Measurements from ENCODE around the gene PASK.

PASK gene

GRCh38 chr2:241088376-241088775 lies 60.9 kb downstream of the PASK start:
- DNase-seq (ENCODE audit: insufficient read length, low spot score): no peak
- FAIRE-seq: no peak

GRCh38 chr2:241087420-241088268 lies 61.6 kb downstream of the PASK start:
- FAIRE-seq: no peak
- no peak for DNase-seq (ENCODE audit: insufficient read length, low spot score)

DNA sequence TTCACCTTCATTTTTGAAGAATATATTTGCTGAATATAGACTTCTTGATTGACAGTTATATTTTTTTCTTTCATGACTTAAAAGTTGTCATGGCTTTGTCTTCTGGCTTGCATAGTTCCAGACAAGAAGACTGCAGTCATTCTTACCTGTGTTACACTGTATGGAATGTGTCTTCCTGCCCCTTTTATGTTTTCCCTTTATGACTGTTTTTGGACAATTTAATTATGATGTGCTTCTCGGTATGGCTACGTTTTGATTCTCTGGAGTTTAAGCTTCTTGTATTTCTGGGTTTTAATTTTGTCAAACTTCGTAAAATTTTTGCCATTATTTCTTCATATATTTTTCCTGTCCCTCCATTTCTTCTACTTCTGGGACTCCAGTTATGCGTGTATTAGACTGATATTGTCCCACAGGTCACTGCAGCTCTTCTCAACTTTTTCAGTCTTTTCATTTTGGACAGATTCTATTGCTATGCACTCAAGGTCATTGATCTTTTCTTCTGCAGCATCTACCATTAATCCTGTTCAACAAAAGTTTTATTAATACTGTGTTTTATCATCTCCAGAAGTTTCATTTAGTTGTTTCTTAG lies 64.3 kb downstream of the PASK start:
- FAIRE-seq: no peak

GRCh38 chr2:241083091-241083415 lies 66.2 kb downstream of the PASK start:
- DNase-seq (ENCODE audit: insufficient read length, low spot score): no peak
- FAIRE-seq: no peak

More for the DNA sequence above, 64.3 kb downstream of the PASK start:
- no peak for DNase-seq (ENCODE audit: insufficient read length, low spot score)

DNA sequence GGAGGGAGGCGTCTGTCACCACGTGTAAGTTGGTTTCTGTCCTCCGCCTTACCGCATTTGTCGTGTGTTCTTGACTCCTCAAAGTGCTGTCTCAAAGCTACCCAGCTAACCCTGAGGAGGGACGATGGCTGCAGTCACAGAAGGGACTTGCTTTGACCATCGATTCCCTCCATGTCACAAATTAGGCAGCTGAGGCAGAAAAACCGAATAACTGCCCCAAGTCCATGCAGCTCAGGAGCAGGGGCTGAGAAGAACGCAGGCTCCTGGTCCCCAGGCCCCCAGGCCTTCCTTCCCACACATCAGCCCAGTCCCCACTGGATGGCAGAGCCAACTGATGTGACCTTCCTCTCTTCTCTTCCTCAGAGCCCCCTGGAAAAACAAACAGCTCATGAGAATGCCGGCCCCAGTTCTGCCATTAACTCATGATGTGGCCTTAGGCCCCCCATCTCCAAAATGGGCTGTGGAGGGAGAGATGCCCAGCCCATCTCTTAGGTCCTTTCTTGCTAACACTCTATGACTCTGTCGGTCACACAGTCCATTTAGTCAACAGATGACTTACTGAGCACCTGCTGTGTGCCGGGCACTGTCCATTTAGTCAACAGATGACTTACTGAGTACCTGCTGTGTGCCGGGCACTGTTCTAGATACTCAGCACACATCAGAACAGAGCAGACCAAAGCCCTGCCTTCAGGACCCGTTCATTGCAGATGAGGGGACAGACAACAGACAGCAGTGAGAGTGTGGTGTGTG lies 66.8 kb downstream of the PASK start:
- FAIRE-seq (no peak), DNase-seq (ENCODE audit: insufficient read length, low spot score) (no peak)

DNA sequence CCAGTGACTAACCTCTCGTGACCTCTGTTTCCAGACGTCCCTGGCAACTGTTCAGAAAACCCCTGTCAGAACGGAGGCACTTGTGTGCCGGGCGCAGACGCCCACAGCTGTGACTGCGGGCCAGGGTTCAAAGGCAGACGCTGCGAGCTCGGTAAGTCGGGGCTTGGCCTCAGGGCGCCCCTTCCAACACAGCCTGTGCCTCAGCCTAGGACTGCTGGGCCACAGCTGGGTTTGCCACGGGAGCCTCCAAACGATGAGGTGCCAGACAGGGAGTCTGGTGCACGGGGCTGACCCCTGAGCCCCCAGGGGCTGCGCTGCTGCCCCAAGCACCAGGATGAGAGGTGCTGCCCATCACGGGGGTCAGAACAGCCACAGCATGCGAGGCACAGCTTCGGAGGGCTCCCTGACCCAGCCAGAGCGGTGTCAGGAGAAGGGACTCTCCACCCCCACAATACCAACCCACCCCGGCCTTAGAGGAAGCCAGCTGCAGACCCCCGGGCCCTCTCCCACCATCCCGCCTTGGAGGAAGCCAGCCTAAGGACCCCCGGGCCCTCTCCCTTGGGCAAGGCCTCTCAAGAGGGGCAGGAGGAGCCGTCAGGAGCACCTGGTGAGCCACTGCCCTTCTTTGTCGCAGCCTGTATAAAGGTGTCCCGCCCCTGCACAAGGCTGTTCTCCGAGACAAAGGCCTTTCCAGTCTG lies 67.5 kb downstream of the PASK start:
- DNase-seq (ENCODE audit: insufficient read length, low spot score) (no peak), FAIRE-seq (no peak)

GRCh38 chr2:241081190-241081642 lies 68.1 kb downstream of the PASK start:
- FAIRE-seq (no peak), DNase-seq (ENCODE audit: insufficient read length, low spot score) (no peak)

DNA sequence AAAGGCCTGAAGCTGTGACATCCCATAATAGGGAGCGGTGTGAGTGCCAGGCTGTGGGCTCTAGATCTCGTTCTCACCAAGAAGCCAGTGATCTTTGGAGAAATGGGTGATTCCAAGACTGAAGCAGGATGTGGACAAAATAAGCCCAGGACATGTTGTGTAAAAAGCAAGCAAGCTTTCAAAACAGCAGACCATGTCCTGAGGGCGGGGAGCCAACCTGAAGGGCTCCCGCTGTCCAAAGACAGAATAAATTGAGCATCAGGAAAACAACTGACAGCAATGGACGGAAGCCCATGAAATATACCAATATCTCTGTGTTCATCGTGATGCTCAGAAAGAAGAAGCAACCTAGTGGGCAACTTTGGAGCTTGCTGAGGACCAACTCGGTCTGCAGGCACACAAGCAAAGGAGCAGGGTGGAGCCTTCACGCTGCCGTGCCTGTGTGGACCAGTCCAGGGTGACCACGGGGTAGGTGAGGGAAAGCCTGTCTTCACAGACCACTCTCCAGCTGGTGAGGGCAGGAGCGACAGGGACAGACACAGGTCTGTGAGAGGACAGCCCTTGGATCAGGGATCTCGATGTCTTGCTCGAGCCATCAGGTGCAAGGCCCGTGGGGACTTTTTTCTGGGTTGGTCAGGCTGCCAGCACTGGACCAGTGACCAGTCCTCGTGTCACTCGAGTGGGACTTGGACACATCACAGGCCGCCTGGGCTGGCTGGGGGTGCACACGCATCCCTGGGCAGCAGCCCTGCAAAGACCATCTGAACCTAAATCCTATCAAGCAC lies 68.7 kb downstream of the PASK start:
- no peak for FAIRE-seq
- no peak for DNase-seq (ENCODE audit: insufficient read length, low spot score)

- FAIRE-seq (no peak), DNase-seq (ENCODE audit: insufficient read length, low spot score) (no peak)
Measured at GRCh38 chr2:241074901-241075540, 74.3 kb downstream of the PASK start.

GRCh38 chr2:241074065-241074818 lies 75.0 kb downstream of the PASK start:
- no peak for FAIRE-seq
- no peak for DNase-seq (ENCODE audit: insufficient read length, low spot score)

- FAIRE-seq (no peak), DNase-seq (ENCODE audit: insufficient read length, low spot score) (no peak)
Measured at GRCh38 chr2:241073166-241074064, 75.9 kb downstream of the PASK start.

DNA sequence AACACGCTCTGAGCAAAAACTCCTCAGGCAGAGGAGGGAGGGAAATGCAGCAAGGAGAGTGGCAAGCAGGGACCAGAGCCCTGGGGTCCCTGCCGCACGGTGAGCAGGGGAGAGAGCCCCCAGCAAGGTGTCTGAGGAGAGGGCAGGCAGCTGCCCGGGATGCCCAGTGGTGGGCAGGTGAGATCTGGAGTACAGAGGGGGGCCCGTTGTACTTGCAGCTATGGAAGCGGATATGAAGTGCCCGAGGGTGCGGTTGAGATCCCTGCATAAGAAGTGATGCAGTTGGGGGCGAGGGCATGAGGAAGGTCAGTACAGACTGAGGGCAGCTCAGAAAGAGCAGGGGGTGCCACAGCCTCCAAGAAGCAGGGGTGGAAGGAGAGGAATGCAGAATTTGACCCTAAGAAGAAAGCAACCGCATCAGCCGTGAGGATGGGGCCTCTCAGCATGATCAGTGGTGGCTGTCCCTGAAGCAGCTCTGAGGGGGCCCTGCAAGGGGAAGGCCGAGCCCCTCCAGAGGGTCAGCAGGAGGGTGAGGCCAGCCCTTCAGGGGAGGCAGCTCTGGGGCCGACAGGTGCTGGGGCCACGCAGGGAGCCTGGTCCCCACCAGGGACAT lies 76.6 kb downstream of the PASK start:
- DNase-seq (ENCODE audit: insufficient read length, low spot score) (no peak), FAIRE-seq (no peak)

DNA sequence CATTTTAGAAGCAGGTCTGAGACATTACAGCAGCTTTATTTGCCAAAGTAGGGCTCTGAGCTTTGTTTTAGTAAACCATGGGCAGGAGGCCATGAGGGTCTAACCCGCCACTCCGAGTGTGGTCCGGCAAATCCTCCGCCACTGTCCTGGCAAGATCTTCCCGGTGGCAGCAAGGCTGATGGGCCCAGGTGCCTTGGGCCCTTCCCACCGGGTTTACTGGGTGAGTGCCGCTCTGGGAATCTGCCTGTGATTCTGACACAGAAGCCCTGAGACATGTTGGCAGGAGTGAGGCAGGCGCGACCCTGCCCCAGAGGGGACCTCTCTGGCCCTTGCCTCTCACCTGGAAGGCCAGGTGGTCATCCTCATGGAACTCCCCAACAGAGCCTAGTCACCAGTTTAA lies 77.1 kb downstream of the PASK start:
- DNase-seq (ENCODE audit: insufficient read length, low spot score) (no peak), FAIRE-seq (no peak)

DNA sequence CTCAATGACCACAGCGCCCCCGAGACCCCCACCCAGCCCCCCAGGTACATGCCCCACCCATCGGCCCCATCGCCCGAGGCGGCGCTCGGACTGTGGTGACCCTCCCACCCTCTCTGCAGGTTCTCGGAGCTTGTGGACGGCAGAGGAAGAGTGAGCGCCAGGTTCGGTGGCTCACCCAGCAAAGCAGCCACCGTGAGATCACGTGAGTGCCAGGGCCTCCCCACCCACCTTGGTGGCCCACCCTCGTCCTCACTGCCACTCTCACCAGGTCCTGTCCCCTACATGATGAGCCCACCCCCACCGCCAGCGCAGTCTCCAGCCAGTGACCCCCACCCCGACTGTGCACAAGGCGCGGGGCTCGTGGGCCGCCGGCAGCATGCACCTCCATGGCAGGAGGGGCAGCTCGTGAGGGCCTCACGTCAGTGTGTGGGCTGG lies 77.6 kb downstream of the PASK start:
- FAIRE-seq (no peak), DNase-seq (ENCODE audit: insufficient read length, low spot score) (no peak)

- no peak for FAIRE-seq
- DNase-seq (ENCODE audit: insufficient read length, low spot score): no peak
Measured at GRCh38 chr2:241070811-241071676, 78.2 kb downstream of the PASK start.

- no peak for FAIRE-seq
- DNase-seq (ENCODE audit: insufficient read length, low spot score): no peak
Measured at GRCh38 chr2:241070361-241070760, 78.9 kb downstream of the PASK start.

- DNase-seq (ENCODE audit: insufficient read length, low spot score) (no peak), FAIRE-seq (no peak)
Measured at GRCh38 chr2:241069821-241070281, 79.4 kb downstream of the PASK start.

Measured in HTR-8/SVneo (cell line).